H1 (cell line): ENCODE measurements around the gene FCRLB. TPM values are rescaled to one million over a fixed set of nuclear protein-coding genes. Genes with fewer than 3 reads are reported as not detected.

ENCODE experiments used
- CTCF ChIA-PET: fragments of 300-600 bp; sonication (Branson Sonifier 250); formaldehyde crosslinking; loops from one replicate; lab custom pipeline; 2021; ENCODE audit not compliant: partially characterized antibody; lab: Charles Lee
- POLR2A ChIA-PET: fragments of 300-600 bp; sonication (Branson Sonifier 250); formaldehyde crosslinking; loops from one replicate; lab custom pipeline; 2021; ENCODE audit warnings: inconsistent platforms; ENCODE audit not compliant: partially characterized antibody; lab: Charles Lee
- DNase-seq, 2 experiments: peaks; one replicate each; pipeline versions ENCODE4 v3.0.0 to v3.0.0-alpha.2; 2010 to 2022; ENCODE audit warnings: low spot score in 2 of 2, low read depth in 1 of 2, mixed read lengths in 1 of 2
- FAIRE-seq: peaks from 2 replicates; lab custom pipeline; 2011; peaks lifted over from hg19 to GRCh38; lab: Jason Lieb, UNC
- H2AFZ ChIP-seq: 2 replicates; pipeline ENCODE4 v1.8.1; 2012; ENCODE audit warnings: low read length, inconsistent platforms
- H2AK5ac ChIP-seq: 2 replicates; pipeline ENCODE4 v1.6.1; 2013; ENCODE audit warnings: low read depth, low read length
- H2BK120ac ChIP-seq: replicated peaks from 2 replicates; pipeline ENCODE3; 2013; ENCODE audit warnings: low read depth, low read length, inconsistent platforms
- H2BK12ac ChIP-seq: 2 replicates; pipeline ENCODE4 v1.6.1; 2013; ENCODE audit warnings: low read depth, low read length
- H2BK15ac ChIP-seq: 2 replicates; pipeline ENCODE4 v1.6.1; 2013; ENCODE audit warnings: low read length
- H2BK20ac ChIP-seq: 2 replicates; pipeline ENCODE4 v1.6.1; 2013; ENCODE audit warnings: low read length
- H2BK5ac ChIP-seq: 2 replicates; pipeline ENCODE4 v1.6.1; 2013; ENCODE audit warnings: low read depth, low read length
- H3K14ac ChIP-seq: 2 replicates; pipeline ENCODE4 v1.6.1; 2013; ENCODE audit warnings: inconsistent platforms; ENCODE audit not compliant: insufficient read length
- H3K18ac ChIP-seq: 2 replicates; pipeline ENCODE4 v1.6.1; 2013; ENCODE audit warnings: low read length; ENCODE audit errors: extremely low read depth
- H3K23ac ChIP-seq: 2 replicates; pipeline ENCODE4 v1.6.1; 2013; ENCODE audit warnings: inconsistent platforms; ENCODE audit not compliant: insufficient read length
- H3K23me2 ChIP-seq: 2 replicates; pipeline ENCODE4 v1.6.1; 2013; ENCODE audit warnings: low read depth, low read length
- H3K27ac ChIP-seq: 2 replicates; pipeline ENCODE4 v1.6.1; 2011; ENCODE audit warnings: low read depth, low read length, inconsistent platforms
- H3K27me3 ChIP-seq, 4 experiments: replicated peaks in 1 of 4; 1 replicate in 1 of 4; 2 replicates in 3 of 4; pipeline versions ENCODE4 v1.6.1 to v1.8.1; 2011 to 2013; ENCODE audit warnings: low read length in 3 of 4, mild to moderate bottlenecking in 3 of 4, inconsistent platforms in 2 of 4, mixed read lengths in 2 of 4, moderate library complexity in 1 of 4; ENCODE audit not compliant: control insufficient read depth in 3 of 4, insufficient read depth in 3 of 4; ENCODE audit errors: extremely low read depth in 1 of 4
- H3K36me3 ChIP-seq, 4 experiments: 2 replicates each; pipeline versions ENCODE4 v1.6.1 to v1.8.1; 2011 to 2013; ENCODE audit warnings: mild to moderate bottlenecking in 4 of 4, low read length in 3 of 4, moderate library complexity in 2 of 4, control low read depth in 1 of 4, inconsistent platforms in 1 of 4; ENCODE audit not compliant: insufficient read depth in 4 of 4, control insufficient read depth in 2 of 4
- H3K4ac ChIP-seq: replicated peaks from 2 replicates; pipeline ENCODE3; 2013; ENCODE audit warnings: low read length, low read depth, mixed read lengths, inconsistent platforms; ENCODE audit not compliant: insufficient read length
- H3K4me1 ChIP-seq, 4 experiments: replicated peaks in 1 of 4; 1 replicate in 1 of 4; 2 replicates in 3 of 4; pipeline versions ENCODE4 v1.6.1 to v1.8.1; 2011 to 2013; ENCODE audit warnings: low read length in 3 of 4, inconsistent platforms in 2 of 4, mixed read lengths in 1 of 4; ENCODE audit not compliant: insufficient read depth in 4 of 4, control insufficient read depth in 3 of 4
- H3K4me2 ChIP-seq, 2 experiments: 2 replicates each; pipeline versions ENCODE4 v1.6.1 to v1.8.1; 2011 to 2013; ENCODE audit warnings: low read depth in 2 of 2, low read length in 2 of 2, control low read depth in 1 of 2, inconsistent platforms in 1 of 2, mild to moderate bottlenecking in 1 of 2; ENCODE audit not compliant: insufficient read depth in 1 of 2
- H3K4me3 ChIP-seq, 4 experiments: fragments of 200-600, 300-600 bp in 1 of 4; sonication (generic), shearing (Covaris generic), sonication (Bioruptor Twin) in 1 of 4; 2 replicates each; pipeline versions ENCODE4 v1.5.1 to v1.8.1; 2011 to 2016; ENCODE audit warnings: low read length in 4 of 4, low read depth in 3 of 4, control low read depth in 2 of 4, inconsistent platforms in 2 of 4, mild to moderate bottlenecking in 2 of 4, mixed read lengths in 1 of 4, moderate library complexity in 1 of 4; ENCODE audit not compliant: insufficient read depth in 2 of 4; ENCODE audit errors: extremely low read depth in 1 of 4
- H3K56ac ChIP-seq: replicated peaks from 2 replicates; pipeline ENCODE3; 2013; ENCODE audit warnings: low read depth, mild to moderate bottlenecking, mixed read lengths, low read length, inconsistent platforms; ENCODE audit not compliant: insufficient read length
- H3K79me1 ChIP-seq: 2 replicates; pipeline ENCODE4 v1.6.1; 2013; ENCODE audit warnings: low read depth, low read length, control low read depth
- H3K79me2 ChIP-seq, 2 experiments: 2 replicates each; pipeline versions ENCODE4 v1.6.1 to v1.8.1; 2012 to 2013; ENCODE audit warnings: low read length in 2 of 2, mild to moderate bottlenecking in 2 of 2, inconsistent platforms in 1 of 2; ENCODE audit not compliant: insufficient read depth in 2 of 2, control insufficient read depth in 1 of 2
- H3K9ac ChIP-seq, 4 experiments: replicated peaks in 1 of 4; 1 replicate in 1 of 4; 2 replicates in 3 of 4; pipeline versions ENCODE4 v1.6.1 to v1.8.1; 2011 to 2013; ENCODE audit warnings: low read depth in 3 of 4, low read length in 3 of 4, control low read depth in 2 of 4, mild to moderate bottlenecking in 2 of 4, moderate library complexity in 2 of 4, inconsistent platforms in 1 of 4; ENCODE audit errors: extremely low read depth in 1 of 4
- H3K9me3 ChIP-seq, 2 experiments: 2 replicates each; pipeline versions ENCODE4 v1.6.1 to v1.8.1; 2012 to 2013; ENCODE audit warnings: mild to moderate bottlenecking in 2 of 2, moderate library complexity in 2 of 2, control low read depth in 1 of 2, inconsistent platforms in 1 of 2, low read depth in 1 of 2, low read length in 1 of 2, mixed read lengths in 1 of 2; ENCODE audit not compliant: insufficient read depth in 2 of 2
- H4K20me1 ChIP-seq, 2 experiments: replicated peaks in 1 of 2; 2 replicates each; pipeline versions ENCODE3 to v1.8.1; 2011 to 2013; ENCODE audit warnings: inconsistent platforms in 2 of 2, low read length in 2 of 2, mild to moderate bottlenecking in 1 of 2; ENCODE audit not compliant: insufficient read depth in 2 of 2, control insufficient read depth in 1 of 2
- H4K5ac ChIP-seq: 2 replicates; pipeline ENCODE4 v1.6.1; 2013; ENCODE audit warnings: low read length, low read depth, mixed read lengths, inconsistent platforms; ENCODE audit not compliant: insufficient read length
- H4K8ac ChIP-seq: 2 replicates; pipeline ENCODE4 v1.8.0; 2013; ENCODE audit warnings: mild to moderate bottlenecking, moderate library complexity, low read length, inconsistent platforms; ENCODE audit not compliant: insufficient read depth; ENCODE audit errors: extremely low read depth
- H4K91ac ChIP-seq: replicated peaks from 2 replicates; pipeline ENCODE3; 2013; ENCODE audit warnings: low read length, mixed read lengths, inconsistent platforms; ENCODE audit not compliant: insufficient read length
- POU5F1 ChIP-seq: IDR thresholded peaks from 2 replicates; pipeline ENCODE4 v1.6.1; 2011; ENCODE audit warnings: low read depth, mild to moderate bottlenecking, low read length, moderate library complexity
- SIX5 ChIP-seq: IDR thresholded peaks from 2 replicates; pipeline ENCODE4 v1.6.1; 2011; ENCODE audit warnings: mild to moderate bottlenecking, low read depth, low read length
- WGBS, 2 experiments: shearing (Covaris generic) in 1 of 2; methylation state at CpG; one replicate each; pipeline versions ENCODE4 v1.1.6 to v1.1.7; 2013 to 2015; ENCODE audit warnings: low lambda C conversion rate in 2 of 2, mixed read lengths in 2 of 2, inconsistent platforms in 1 of 2, low coverage in 1 of 2, missing lambda C conversion rate in 1 of 2; ENCODE audit not compliant: insufficient replicate concordance in 2 of 2, insufficient coverage in 1 of 2, insufficient read length in 1 of 2; ENCODE audit errors: extremely low coverage in 1 of 2, missing lambda C conversion rate in 1 of 2; 5-methylcytosine and 5-hydroxymethylcytosine counted together
- polyA plus RNA-seq, 7 experiments: library from polyadenylated mRNA; depleted of rRNA in 3 of 7; stranded (reverse) in 5 of 7; unstranded in 2 of 7; fragments of >200 nt in 5 of 7; fragments of 200-250 nt in 2 of 7; gene quantifications; 1 replicate in 5 of 7; 2 replicates in 1 of 7; 4 replicates in 1 of 7; pipeline versions ENCODE4 v1.2.1 to v1.2.3, GENCODE V29; 2011 to 2013; ENCODE audit warnings: missing spikeins in 2 of 7, mixed read lengths in 2 of 7
- total RNA-seq: library from RNA; stranded (reverse); fragmentation: NEBNext Ultra II Directional; extraction: Animal tissue kit (Norgen Biotek cat#: 25700); gene quantifications from 2 replicates; pipeline ENCODE4 v1.2.1, GENCODE V29; 2021

FCRLB gene
- total and polyA plus RNA-seq, 2 of the 8 experiments (the other 6 are each of a cell fraction or from before 2014, with no cell fraction given): 0.14 to 0.24 TPM

GRCh38 chr1:161735837-161736236 lies 14.5 kb downstream of the FCRLB start:
- no peak overlapping the region for H4K5ac ChIP-seq
- no peak overlapping the region for H3K4me3 ChIP-seq
- H3K27ac ChIP-seq: no peak overlapping the region
- H2BK20ac ChIP-seq: no peak overlapping the region
- FAIRE-seq (no peak), DNase-seq (no peak)
- H2BK120ac ChIP-seq: no peak overlapping the region
- H3K36me3 ChIP-seq: no peaks in the 10 kb centered on the region
- H4K20me1 ChIP-seq: peaks cover 0 to 1% of the 10 kb centered on the region in 2 experiments
- 0 out of 2 replicates have a peak overlapping the region, but pooled peaks have one; percentile 11 for H2BK15ac ChIP-seq
- H3K9me3 ChIP-seq: no peaks in the 10 kb centered on the region
- H3K4ac ChIP-seq: no peak overlapping the region
- H4K91ac ChIP-seq: no peak overlapping the region
- H2BK12ac ChIP-seq: no peak overlapping the region
- 100% methylated on average over 3 of the region's 3 CpGs; no CpG with 5 or more reads in 1 of the 2 experiments for WGBS, 2 experiments
- H3K56ac ChIP-seq: no peak overlapping the region
- H2AK5ac ChIP-seq: no peak overlapping the region
- H3K14ac ChIP-seq: no peak overlapping the region
- H3K23me2 ChIP-seq: no peaks in the 10 kb centered on the region
- ChIA-PET CTCF (interaction anchor here (7.0 to 10.3 kb wide), 2 partner anchors 9 to 246 kb away, joined by 52 to 69 read pairs; no protein-coding TSS in a partner anchor), POLR2A (interaction anchor here (1.2 to 3.5 kb wide), 3 partner anchors 9 to 20 kb away, joined by 3 to 27 read pairs (median 4); partner anchors contain the start of gene DUSP12)
- H3K79me1 ChIP-seq: no peaks in the 10 kb centered on the region
- peaks cover 1 to 14% (median 4%) of the 10 kb centered on the region in 4 experiments; a peak in 4 of 7 replicates for H3K4me1 ChIP-seq
- H3K27me3 ChIP-seq: no peaks in the 10 kb centered on the region
- H3K4me2 ChIP-seq: no peak overlapping the region
- H3K79me2 ChIP-seq: no peaks in the 10 kb centered on the region
- no peak overlapping the region for H3K23ac ChIP-seq
- no peak for TF ChIP-seq SIX5
- TF ChIP-seq POU5F1: no peak
- no peak overlapping the region for H2AFZ ChIP-seq
- H3K9ac ChIP-seq: no peak overlapping the region
- H2BK5ac ChIP-seq: no peak overlapping the region
- H4K8ac ChIP-seq: no peak overlapping the region
- H3K18ac ChIP-seq: no peak overlapping the region
